ENCODE results near the gene FBXO41.

FBXO41 gene

DNA sequence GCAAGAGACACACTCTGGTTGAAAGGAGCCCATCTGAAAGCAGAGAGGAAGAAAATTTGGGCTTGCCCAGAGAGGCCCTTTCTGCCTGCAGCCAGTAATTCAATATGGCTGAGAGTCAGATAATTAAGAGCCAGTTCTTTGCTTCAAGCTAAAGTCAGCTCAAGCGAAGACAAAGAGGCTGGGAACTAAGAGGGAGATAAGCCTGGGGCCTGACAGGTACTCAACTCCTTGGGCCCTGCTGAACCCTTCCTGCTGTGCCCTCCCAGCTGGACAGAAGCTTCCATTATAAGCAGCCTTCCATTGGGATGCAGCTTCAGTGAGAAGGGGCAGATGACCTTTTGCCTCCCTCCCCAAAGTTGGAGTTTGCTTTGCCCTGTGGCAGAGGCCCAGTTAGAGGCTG, 12.0 kb downstream of the FBXO41 start:
- no peak for DNase-seq (ENCODE audit: extremely low read depth, low read depth)
- TF ChIP-seq, protein P1, sequence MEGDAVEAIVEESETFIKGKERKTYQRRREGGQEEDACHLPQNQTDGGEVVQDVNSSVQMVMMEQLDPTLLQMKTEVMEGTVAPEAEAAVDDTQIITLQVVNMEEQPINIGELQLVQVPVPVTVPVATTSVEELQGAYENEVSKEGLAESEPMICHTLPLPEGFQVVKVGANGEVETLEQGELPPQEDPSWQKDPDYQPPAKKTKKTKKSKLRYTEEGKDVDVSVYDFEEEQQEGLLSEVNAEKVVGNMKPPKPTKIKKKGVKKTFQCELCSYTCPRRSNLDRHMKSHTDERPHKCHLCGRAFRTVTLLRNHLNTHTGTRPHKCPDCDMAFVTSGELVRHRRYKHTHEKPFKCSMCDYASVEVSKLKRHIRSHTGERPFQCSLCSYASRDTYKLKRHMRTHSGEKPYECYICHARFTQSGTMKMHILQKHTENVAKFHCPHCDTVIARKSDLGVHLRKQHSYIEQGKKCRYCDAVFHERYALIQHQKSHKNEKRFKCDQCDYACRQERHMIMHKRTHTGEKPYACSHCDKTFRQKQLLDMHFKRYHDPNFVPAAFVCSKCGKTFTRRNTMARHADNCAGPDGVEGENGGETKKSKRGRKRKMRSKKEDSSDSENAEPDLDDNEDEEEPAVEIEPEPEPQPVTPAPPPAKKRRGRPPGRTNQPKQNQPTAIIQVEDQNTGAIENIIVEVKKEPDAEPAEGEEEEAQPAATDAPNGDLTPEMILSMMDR (IDR thresholded peaks at IDR 0.05; ENCODE audit: low read depth, low read length), result no peak

DNA sequence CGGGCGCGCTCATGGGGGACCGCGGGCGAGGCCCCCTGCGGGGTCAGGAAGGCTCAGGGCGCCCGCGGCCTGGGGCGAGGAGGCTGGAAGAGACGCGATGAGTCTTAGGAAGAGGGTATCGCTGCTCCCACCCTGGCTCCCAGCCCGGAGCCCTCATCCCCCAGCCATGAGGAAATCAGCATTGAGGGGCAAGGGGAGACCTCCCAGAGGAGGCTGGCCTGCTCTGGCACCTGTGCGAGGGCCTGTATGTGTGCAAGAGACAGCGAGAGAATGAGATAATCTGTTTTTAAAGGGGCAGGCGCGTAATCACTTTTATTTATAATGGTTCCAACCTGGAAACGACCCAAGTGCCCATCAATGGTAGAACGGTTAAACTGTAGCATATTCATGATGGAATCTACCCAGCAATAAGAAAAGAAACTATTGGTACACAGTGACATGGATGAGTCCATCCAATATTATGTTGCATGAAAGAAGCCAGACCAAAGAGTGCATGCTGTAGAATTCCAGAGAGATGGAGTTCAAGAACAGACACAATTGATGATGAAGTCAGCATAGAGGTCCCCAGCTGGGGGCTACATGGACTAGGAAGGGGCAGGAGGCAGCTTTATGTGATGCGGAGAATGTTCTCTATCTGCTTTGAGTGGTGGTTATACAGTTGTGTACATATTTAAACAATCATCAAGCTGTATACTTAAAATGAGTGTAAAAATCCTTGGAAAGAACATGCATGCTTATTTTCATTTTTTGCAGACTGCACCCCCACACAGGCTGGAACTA, 14.4 kb downstream of the FBXO41 start:
- no peak for DNase-seq (ENCODE audit: extremely low read depth, low read depth)
- TF ChIP-seq, protein P1 (IDR thresholded peaks at IDR 0.05; ENCODE audit: low read depth, low read length), result no peak

DNA sequence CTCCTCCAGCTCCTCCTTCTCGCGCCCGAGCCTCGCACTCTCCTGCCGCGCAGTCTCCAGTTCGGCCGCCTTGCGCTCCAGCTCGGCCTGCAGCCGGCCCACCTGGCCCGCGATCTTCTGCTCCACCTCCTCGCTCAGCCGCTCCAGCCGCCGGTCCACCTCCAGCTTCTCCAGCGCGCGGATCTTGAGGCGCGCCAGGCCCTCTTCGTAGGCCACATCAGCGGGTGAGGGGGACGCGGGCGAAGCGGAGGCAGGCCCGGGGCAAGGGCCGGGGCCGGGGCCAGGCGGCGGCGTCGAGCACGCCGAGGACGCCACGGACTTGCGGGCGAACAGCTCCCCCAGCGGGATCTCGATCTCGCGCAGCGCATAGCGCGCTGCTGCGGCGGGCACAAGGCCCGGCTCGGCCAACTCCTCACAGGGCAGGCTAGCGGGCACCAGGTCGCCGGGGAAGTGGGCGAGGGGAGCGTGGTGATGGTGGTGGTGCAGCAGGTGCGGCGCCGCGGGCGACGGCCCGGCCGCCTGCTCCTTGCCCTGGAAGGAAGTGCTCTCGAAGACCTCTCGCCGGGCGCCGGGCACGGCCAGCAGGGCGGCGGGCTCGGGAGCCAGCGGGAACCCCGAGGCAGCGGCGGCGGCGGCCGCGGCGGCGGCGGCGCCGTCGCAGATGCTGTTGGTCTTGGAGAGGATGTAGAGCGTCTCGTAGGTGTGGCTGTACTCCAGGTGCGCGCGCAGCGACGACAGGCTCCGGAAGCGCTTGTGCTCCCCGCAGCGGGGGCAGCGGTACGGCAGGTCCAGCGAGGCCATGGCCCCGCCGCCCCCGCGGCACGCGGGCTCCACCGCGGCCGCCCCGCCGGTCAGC, 15.2 kb downstream of the FBXO41 start:
- no peak for DNase-seq (ENCODE audit: extremely low read depth, low read depth)
- TF ChIP-seq, protein P1 (IDR thresholded peaks at IDR 0.05; ENCODE audit: low read depth, low read length), result no peak

DNA sequence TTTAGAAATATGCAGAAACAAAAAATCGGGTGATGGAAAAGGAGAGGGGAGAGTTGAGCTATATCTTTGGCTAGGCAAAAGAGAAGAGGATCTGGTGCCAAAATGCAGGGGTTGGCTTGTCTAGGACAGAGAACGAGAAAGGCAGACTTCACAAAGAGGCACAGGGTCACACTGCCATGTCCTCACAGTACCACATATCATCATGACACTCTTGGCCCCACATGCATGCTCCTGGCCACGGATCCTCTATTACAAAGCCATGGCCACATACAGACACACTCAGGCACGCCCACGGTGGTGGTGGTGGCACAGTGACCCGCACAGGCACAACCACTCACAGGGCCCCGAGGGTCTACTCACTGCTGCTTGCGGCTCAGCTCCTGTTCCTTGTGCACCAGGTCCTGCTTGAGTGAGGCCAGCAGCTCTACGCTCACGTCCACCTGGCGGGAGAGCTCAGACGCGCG, 15.9 kb downstream of the FBXO41 start:
- TF ChIP-seq, protein P1 (IDR thresholded peaks at IDR 0.05; ENCODE audit: low read depth, low read length), result no peak
- no peak for DNase-seq (ENCODE audit: extremely low read depth, low read depth)

DNA sequence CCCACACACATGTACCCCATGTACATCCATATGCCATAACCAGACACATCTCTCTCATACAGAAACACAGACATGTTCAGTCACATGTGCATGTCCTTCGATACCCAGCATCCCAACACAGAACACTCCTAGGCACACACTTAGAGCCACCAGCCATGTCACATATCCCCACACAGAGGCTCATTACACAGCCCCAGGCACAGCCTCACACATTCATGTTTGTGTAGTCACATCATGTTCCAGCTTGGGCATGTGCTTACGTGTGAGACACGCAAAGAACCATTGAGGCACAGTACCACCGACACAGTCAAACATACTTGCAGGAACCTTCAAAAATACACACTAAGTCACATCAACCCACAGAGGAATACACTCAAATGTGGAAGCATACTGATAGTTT, 17.3 kb downstream of the FBXO41 start:
- TF ChIP-seq, protein P1 (IDR thresholded peaks at IDR 0.05; ENCODE audit: low read depth, low read length), result no peak
- DNase-seq (ENCODE audit: extremely low read depth, low read depth), result no peak

DNA sequence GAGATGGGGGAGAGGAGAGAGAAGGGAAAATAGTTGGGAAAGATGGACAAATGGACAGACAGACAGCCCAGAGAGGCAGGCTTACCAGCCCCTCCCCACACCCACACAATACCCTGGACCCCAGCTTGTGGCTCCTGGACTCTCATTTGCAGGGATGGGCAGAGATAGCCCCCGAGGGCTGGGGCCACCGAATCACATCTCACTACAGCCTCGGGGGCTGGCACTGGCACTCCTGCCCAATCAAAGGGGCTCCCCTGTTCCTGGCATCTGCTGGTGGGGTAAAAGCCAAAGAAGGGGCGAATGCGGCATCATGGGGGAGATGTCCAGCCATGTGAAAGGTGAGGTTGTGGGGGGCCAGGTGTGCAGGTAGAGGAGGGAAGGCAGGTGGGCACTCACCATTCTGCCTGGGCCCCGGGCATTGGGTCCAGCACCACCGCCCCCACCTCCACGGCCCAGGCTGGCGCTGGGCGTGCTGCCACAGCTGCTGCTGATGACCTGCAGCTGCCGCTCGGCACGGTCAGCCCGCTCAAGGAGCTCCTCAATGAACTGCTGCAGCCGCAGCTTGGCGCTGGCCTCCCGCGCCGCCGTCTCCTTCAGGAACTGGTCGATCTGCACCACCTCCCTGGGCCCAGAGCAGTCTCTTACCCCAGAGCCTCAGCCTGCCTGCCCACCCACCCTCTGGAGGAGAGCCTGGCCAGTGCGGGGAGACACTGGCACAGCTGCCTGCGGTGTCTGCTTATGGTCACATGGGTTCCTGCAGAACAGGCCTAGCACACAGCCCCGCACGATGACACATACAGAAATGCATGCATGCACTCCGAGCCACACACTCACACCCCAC, 18.0 kb downstream of the FBXO41 start:
- TF ChIP-seq, protein P1 (IDR thresholded peaks at IDR 0.05; ENCODE audit: low read depth, low read length), result no peak
- DNase-seq (ENCODE audit: extremely low read depth, low read depth), result no peak

All from AG09319 (cell line).